ENCODE data around the gene FAM120B.
"Not testable (repeated sequence)": the region's sequence is repeated elsewhere in the genome, so short reads cannot be mapped to it uniquely, and the experiment has no call there.

Gene FAM120B

GRCh38 chr6:170394980-170395379 lies 88.4 kb downstream of the FAM120B start:
- TF ChIP-seq CTCF (IDR thresholded peaks at IDR 0.05; ENCODE audit: low read depth, low read length): no peak
- in situ Hi-C loops (cut with HindIII; ENCODE audit: low sequenced_read_pairs): no loop called here
- no peak overlapping the region for H3K4me3 ChIP-seq (ENCODE audit: low read depth, low read length)

GRCh38 chr6:170398743-170399369 lies 92.3 kb downstream of the FAM120B start:
- DNase-seq (ENCODE audit: low read depth, low spot score); H3K4me3 ChIP-seq (ENCODE audit: low read depth, low read length); in situ Hi-C loops (cut with HindIII; ENCODE audit: low sequenced_read_pairs): not testable (repeated sequence)

More at GRCh38 chr6:170394980-170395379, 88.4 kb downstream of the FAM120B start:
- DNase-seq (ENCODE audit: low read depth, low spot score): no peak

GRCh38 chr6:170399955-170400558 lies 93.5 kb downstream of the FAM120B start:
- H3K4me3 ChIP-seq (ENCODE audit: low read depth, low read length); DNase-seq (ENCODE audit: low read depth, low spot score); in situ Hi-C loops (cut with HindIII; ENCODE audit: low sequenced_read_pairs): not testable (repeated sequence)

GRCh38 chr6:170402318-170403040 lies 95.9 kb downstream of the FAM120B start:
- in situ Hi-C loops (cut with HindIII; ENCODE audit: low sequenced_read_pairs): no loop called here

GRCh38 chr6:170403451-170403850 lies 96.9 kb downstream of the FAM120B start:
- DNase-seq (ENCODE audit: low read depth, low spot score): peak; percentile 76
- no peak overlapping the region for H3K4me3 ChIP-seq (ENCODE audit: low read depth, low read length)
- TF ChIP-seq CTCF (IDR thresholded peaks at IDR 0.05; ENCODE audit: low read depth, low read length): no peak
- in situ Hi-C loops (cut with HindIII; ENCODE audit: low sequenced_read_pairs): no loop called here

More at GRCh38 chr6:170402318-170403040, 95.9 kb downstream of the FAM120B start:
- H3K4me3 ChIP-seq (ENCODE audit: low read depth, low read length): no peak overlapping the region
- no peak for TF ChIP-seq CTCF (IDR thresholded peaks at IDR 0.05; ENCODE audit: low read depth, low read length)
- DNase-seq (ENCODE audit: low read depth, low spot score): peak; percentile 4

- DNase-seq (ENCODE audit: low read depth, low spot score): peak; percentile 42
- in situ Hi-C loops (cut with HindIII; ENCODE audit: low sequenced_read_pairs): no loop called here
- no peak overlapping the region for H3K4me3 ChIP-seq (ENCODE audit: low read depth, low read length)
- no peak for TF ChIP-seq CTCF (IDR thresholded peaks at IDR 0.05; ENCODE audit: low read depth, low read length)
Observed at GRCh38 chr6:170404036-170404435, 97.5 kb downstream of the FAM120B start.

- H3K4me3 ChIP-seq (ENCODE audit: low read depth, low read length): no peak overlapping the region
- no peak for TF ChIP-seq CTCF (IDR thresholded peaks at IDR 0.05; ENCODE audit: low read depth, low read length)
- in situ Hi-C loops (cut with HindIII; ENCODE audit: low sequenced_read_pairs): no loop called here
- peak; percentile 43 for DNase-seq (ENCODE audit: low read depth, low spot score)
Observed at GRCh38 chr6:170404697-170405096, 98.1 kb downstream of the FAM120B start.

Data from astrocyte of the spinal cord (primary cell).